DND-41 (cell line): ENCODE data around the gene PITPNM3.

Experiments used
- ATAC-seq: fragments of 200-7000 bp; cut with Tn5 transposase; 3 replicates; pipeline ENCODE4 v1.9.1; 2021; ENCODE audit warnings: low read depth; ENCODE audit not compliant: insufficient read depth
- DNase-seq: peaks from one replicate; pipeline ENCODE4 v3.0.0-alpha.2; 2020
- H2AFZ ChIP-seq: 2 replicates; pipeline ENCODE4 v1.6.0; 2012; ENCODE audit warnings: low read depth, low read length
- H3K27ac ChIP-seq: 2 replicates; pipeline ENCODE4 v1.5.1; 2012; ENCODE audit warnings: low read length, inconsistent platforms
- H3K27me3 ChIP-seq: fragments of 200-600 bp; sonication (generic); 2 replicates; pipeline ENCODE4 v1.6.0; 2012; ENCODE audit warnings: low read length, mild to moderate bottlenecking, inconsistent platforms; ENCODE audit not compliant: insufficient read depth, poor library complexity
- H3K36me3 ChIP-seq: 2 replicates; pipeline ENCODE4 v1.5.1; 2012; ENCODE audit warnings: low read length, inconsistent platforms; ENCODE audit not compliant: insufficient read depth
- H3K4me1 ChIP-seq: 2 replicates; pipeline ENCODE4 v1.5.1; 2012; ENCODE audit warnings: mild to moderate bottlenecking, low read length; ENCODE audit not compliant: insufficient read depth
- H3K4me2 ChIP-seq: 2 replicates; pipeline ENCODE4 v1.6.0; 2012; ENCODE audit warnings: mild to moderate bottlenecking, moderate library complexity, low read length, inconsistent platforms; ENCODE audit not compliant: insufficient read depth
- H3K4me3 ChIP-seq, 2 experiments: fragments of 200-600 bp in 1 of 2; shearing (Covaris generic) in 1 of 2; 2 replicates each; pipeline ENCODE4 v1.5.1; 2012 to 2016; ENCODE audit warnings: inconsistent platforms in 2 of 2, low read length in 2 of 2, mild to moderate bottlenecking in 2 of 2, low read depth in 1 of 2, moderate library complexity in 1 of 2
- H3K79me2 ChIP-seq: 2 replicates; pipeline ENCODE4 v1.6.0; 2012; ENCODE audit warnings: low read length, inconsistent platforms; ENCODE audit not compliant: insufficient read depth
- H3K9ac ChIP-seq: 2 replicates; pipeline ENCODE4 v1.6.0; 2012; ENCODE audit warnings: low read depth, mild to moderate bottlenecking, inconsistent platforms, low read length, moderate library complexity
- H3K9me3 ChIP-seq: 2 replicates; pipeline ENCODE4 v1.5.1; 2012; ENCODE audit warnings: low read length, moderate library complexity, mild to moderate bottlenecking, inconsistent platforms; ENCODE audit not compliant: insufficient read depth, severe bottlenecking
- H4K20me1 ChIP-seq: 2 replicates; pipeline ENCODE4 v1.6.0; 2012; ENCODE audit warnings: low read length; ENCODE audit not compliant: insufficient read depth
- EZH2 ChIP-seq: IDR thresholded peaks from 3 replicates; pipeline ENCODE4 v1.6.1; 2012; ENCODE audit warnings: borderline replicate concordance, low read depth, mild to moderate bottlenecking, moderate library complexity, low read length, inconsistent platforms; ENCODE audit not compliant: severe bottlenecking
- TF ChIP-seq, protein P1 (sequence below): IDR thresholded peaks from 2 replicates; pipeline ENCODE4 v1.5.1; 2012; ENCODE audit warnings: borderline replicate concordance, low read length, moderate library complexity, mild to moderate bottlenecking; ENCODE audit not compliant: poor library complexity, severe bottlenecking; ENCODE audit errors: extremely low read depth

PITPNM3 gene

DNA sequence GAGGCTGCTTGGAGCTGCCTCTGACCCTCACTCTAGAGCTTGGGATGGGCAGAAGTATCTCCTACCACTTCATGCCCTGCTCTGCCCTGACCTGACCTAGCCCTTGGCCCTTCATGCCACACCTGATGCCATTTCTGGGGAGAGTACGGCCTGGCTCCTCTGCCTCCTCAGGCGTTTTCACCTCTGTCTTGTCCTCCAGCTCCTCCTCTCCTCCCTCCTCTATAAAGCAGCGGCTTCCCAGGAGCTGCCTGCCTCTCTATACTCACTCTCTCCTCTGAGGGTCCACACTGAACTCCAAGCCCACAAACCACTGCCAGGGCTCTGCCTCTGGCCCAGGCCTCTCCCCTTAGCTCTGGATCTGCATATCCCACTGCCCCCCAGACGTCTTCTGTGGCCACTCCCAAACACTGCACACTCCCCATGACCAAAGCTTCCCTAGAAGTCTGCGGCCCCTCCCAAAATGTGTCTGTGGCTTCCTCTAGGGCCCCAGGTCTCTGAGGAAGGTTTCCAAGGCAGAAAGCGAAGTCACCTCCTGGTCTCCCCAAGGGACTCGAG, 52.6 kb downstream of the PITPNM3 start:
- H3K36me3 ChIP-seq = no peaks in the 10 kb centered on the region
- no peaks in the 10 kb centered on the region for H4K20me1 ChIP-seq
- H2AFZ ChIP-seq = no peak overlapping the region
- H3K9ac ChIP-seq = no peak overlapping the region
- H3K27me3 ChIP-seq = no peaks in the 10 kb centered on the region
- no peak for TF ChIP-seq EZH2
- TF ChIP-seq, protein P1, sequence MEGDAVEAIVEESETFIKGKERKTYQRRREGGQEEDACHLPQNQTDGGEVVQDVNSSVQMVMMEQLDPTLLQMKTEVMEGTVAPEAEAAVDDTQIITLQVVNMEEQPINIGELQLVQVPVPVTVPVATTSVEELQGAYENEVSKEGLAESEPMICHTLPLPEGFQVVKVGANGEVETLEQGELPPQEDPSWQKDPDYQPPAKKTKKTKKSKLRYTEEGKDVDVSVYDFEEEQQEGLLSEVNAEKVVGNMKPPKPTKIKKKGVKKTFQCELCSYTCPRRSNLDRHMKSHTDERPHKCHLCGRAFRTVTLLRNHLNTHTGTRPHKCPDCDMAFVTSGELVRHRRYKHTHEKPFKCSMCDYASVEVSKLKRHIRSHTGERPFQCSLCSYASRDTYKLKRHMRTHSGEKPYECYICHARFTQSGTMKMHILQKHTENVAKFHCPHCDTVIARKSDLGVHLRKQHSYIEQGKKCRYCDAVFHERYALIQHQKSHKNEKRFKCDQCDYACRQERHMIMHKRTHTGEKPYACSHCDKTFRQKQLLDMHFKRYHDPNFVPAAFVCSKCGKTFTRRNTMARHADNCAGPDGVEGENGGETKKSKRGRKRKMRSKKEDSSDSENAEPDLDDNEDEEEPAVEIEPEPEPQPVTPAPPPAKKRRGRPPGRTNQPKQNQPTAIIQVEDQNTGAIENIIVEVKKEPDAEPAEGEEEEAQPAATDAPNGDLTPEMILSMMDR = no peak
- no peaks in the 10 kb centered on the region for H3K9me3 ChIP-seq
- DNase-seq (no peak), ATAC-seq (no peak)
- H3K27ac ChIP-seq = no peak overlapping the region
- no peak overlapping the region for H3K4me3 ChIP-seq
- no peaks in the 10 kb centered on the region for H3K79me2 ChIP-seq
- H3K4me2 ChIP-seq = no peak overlapping the region
- no peaks in the 10 kb centered on the region for H3K4me1 ChIP-seq

DNA sequence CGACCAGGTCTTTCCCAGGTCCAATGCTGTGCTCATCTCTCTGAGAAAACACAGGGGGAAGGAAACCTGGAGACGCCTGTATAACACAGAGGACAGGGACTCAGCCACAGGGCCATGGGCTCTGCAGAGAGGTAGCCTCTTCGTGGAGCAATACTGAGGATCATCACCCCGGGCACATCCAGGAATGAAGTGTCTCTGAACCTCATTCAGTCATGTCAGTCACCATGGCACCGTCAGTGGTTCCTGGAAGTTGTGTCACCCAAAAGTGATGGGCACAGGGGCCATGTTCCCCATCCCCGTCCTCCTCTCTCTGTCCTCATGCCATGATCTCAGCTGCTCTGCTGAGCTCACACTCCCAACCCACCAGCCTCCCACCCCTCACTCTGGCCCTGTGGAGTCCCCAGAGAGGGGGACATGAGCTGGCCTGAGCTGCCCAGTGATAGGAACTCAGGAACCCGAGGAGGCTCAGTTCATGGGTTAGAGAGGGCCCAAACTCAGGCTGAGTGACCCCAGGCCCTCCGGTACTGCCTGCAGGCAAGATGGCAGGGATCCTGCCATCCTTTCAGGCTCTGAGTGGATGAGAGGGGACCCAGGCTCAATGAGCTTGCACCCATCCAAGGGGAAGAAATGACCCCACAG, 53.4 kb downstream of the PITPNM3 start:
- no peak for DNase-seq
- Histone ChIP-seq H3K9ac (no peak overlapping the region), H3K36me3 (no peaks in the 10 kb centered on the region), H3K4me2 (no peak overlapping the region), H3K79me2 (no peaks in the 10 kb centered on the region), H3K27ac (no peak overlapping the region), H3K27me3 (no peaks in the 10 kb centered on the region), H3K4me1 (no peaks in the 10 kb centered on the region), H4K20me1 (peaks cover 6% of the 10 kb centered on the region; the same call in 1 of the 2 replicates), H2AFZ (no peak overlapping the region), H3K9me3 (no peaks in the 10 kb centered on the region), H3K4me3 (no peak overlapping the region)
- ATAC-seq = no peak
- TF ChIP-seq, protein P1 = no peak
- TF ChIP-seq EZH2 = no peak

DNA sequence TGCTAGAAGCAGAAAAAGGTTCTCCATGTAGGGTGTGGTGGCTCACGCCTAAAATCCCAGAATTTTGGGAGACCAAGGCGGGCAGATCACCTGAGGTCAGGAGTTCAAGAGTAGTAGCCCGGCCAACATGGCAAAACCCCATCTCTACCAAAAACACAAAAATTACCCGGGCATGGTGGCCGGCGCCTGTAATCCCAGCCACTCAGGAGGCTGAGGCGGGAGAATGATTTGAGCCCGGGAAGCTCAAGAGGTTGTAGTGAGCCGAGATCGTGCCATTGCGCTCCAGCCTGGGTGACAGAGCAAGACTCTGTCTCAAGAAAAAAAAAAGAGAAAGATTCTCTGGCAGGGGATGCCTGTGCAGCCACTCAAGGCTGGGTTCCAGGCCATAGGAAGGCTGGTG, 54.2 kb downstream of the PITPNM3 start:
- Histone ChIP-seq H3K27me3 (no peaks in the 10 kb centered on the region), H3K4me3 (no peak overlapping the region), H3K4me2 (no peak overlapping the region), H3K27ac (no peak overlapping the region), H3K9ac (no peak overlapping the region), H4K20me1 (peaks cover 12% of the 10 kb centered on the region; the same call in 1 of the 2 replicates), H3K36me3 (no peaks in the 10 kb centered on the region), H2AFZ (no peak overlapping the region), H3K79me2 (no peaks in the 10 kb centered on the region), H3K9me3 (no peaks in the 10 kb centered on the region), H3K4me1 (no peaks in the 10 kb centered on the region)
- no peak for DNase-seq
- TF ChIP-seq, protein P1 = no peak
- no peak for TF ChIP-seq EZH2
- no peak for ATAC-seq
